CD4-positive, alpha-beta T cell (primary cell): ENCODE measurements around the gene NEK9. TPM values are rescaled to one million over a fixed set of nuclear protein-coding genes. Genes with fewer than 3 reads are reported as not detected.

ENCODE experiments used
- ATAC-seq: fragments of 200-7000 bp; cut with Tn5 transposase; one replicate; pipeline ENCODE4 v1.10.0; 2022; ENCODE audit warnings: mild to moderate bottlenecking; ENCODE audit not compliant: poor library complexity
- CTCF ChIA-PET: fragments of 350-600 bp; sonication (Branson Sonifier 250); formaldehyde crosslinking; loops from one replicate; lab custom pipeline; 2021; ENCODE audit warnings: antibody characterized with exemption, inconsistent platforms; lab: Charles Lee
- POLR2A ChIA-PET: fragments of 350-600 bp; sonication (Branson Sonifier 250); formaldehyde crosslinking; loops from one replicate; lab custom pipeline; 2021; ENCODE audit warnings: antibody characterized with exemption, inconsistent platforms; lab: Charles Lee
- DNase-seq, 14 experiments: peaks; one replicate each; pipeline ENCODE4 v3.0.0-alpha.2; 2013 to 2020; ENCODE audit warnings: mixed read lengths in 2 of 14
- H3K27ac ChIP-seq, 2 donors: one replicate each; pipeline versions ENCODE4 v1.5.1 to v1.7.0; 2013; ENCODE audit warnings: low read length in 2 of 2, low read depth in 1 of 2, mild to moderate bottlenecking in 1 of 2
- H3K27me3 ChIP-seq, 2 experiments: 1 replicate in 1 of 2; 2 replicates in 1 of 2; pipeline versions ENCODE4 v1.6.1 to v1.7.0; 2013; ENCODE audit warnings: low read length in 2 of 2, control low read depth in 1 of 2, mild to moderate bottlenecking in 1 of 2, moderate library complexity in 1 of 2; ENCODE audit not compliant: insufficient read depth in 2 of 2, control insufficient read depth in 1 of 2
- H3K36me3 ChIP-seq: one replicate; pipeline ENCODE4 v1.6.1; 2013; ENCODE audit warnings: low read length, control low read depth; ENCODE audit not compliant: insufficient read depth
- H3K4me1 ChIP-seq: one replicate; pipeline ENCODE4 v1.6.1; 2013; ENCODE audit warnings: low read length, control low read depth; ENCODE audit not compliant: insufficient read depth
- H3K4me3 ChIP-seq: one replicate; pipeline ENCODE4 v1.5.1; 2013; ENCODE audit warnings: mild to moderate bottlenecking, low read length, moderate library complexity
- H3K9me3 ChIP-seq, 2 experiments: 1 replicate in 1 of 2; 2 replicates in 1 of 2; pipeline versions ENCODE4 v1.6.1 to v1.7.0; 2013; ENCODE audit warnings: low read length in 2 of 2, mild to moderate bottlenecking in 2 of 2, control low read depth in 1 of 2, moderate library complexity in 1 of 2; ENCODE audit not compliant: control insufficient read depth in 1 of 2, insufficient read depth in 1 of 2
- H3K27ac Mint-ChIP-seq: one replicate; pipeline ENCODE4 v1.8.0; 2020; ENCODE audit warnings: mixed read lengths
- H3K27me3 Mint-ChIP-seq: one replicate; pipeline ENCODE4 v1.8.0; 2021; ENCODE audit warnings: mixed read lengths
- H3K36me3 Mint-ChIP-seq: one replicate; pipeline ENCODE4 v1.8.0; 2021; ENCODE audit warnings: low read depth, mixed read lengths
- H3K4me1 Mint-ChIP-seq: one replicate; pipeline ENCODE4 v1.8.0; 2021; ENCODE audit warnings: low read depth, mixed read lengths
- H3K4me3 Mint-ChIP-seq: one replicate; pipeline ENCODE4 v1.8.0; 2020; ENCODE audit warnings: mild to moderate bottlenecking, mixed read lengths
- H3K9me3 Mint-ChIP-seq: one replicate; pipeline ENCODE4 v1.8.0; 2020; ENCODE audit warnings: mixed read lengths
- CTCF ChIP-seq: fragments of 200-600 bp; IDR thresholded peaks from one replicate; pipeline ENCODE4 v1.8.0; 2022; ENCODE audit warnings: antibody characterized with exemption, mild to moderate bottlenecking
- intact Hi-C, 2 experiments: fragments of 100-400 bp; cut with DNase I in 1 of 2; cut with micrococcal nuclease in 1 of 2; formaldehyde crosslinking; loops; one replicate each; pipeline versions ENCODE4 v1.15.1 to v1.9.0; 2023 to 2025; cut with DNase I, micrococcal nuclease
- total RNA-seq, 174 experiments: library from RNA in 2 of 174; stranded (reverse) in 2 of 174; gene quantifications; one replicate each; pipeline ENCODE4 v1.2.3 and lab custom pipeline; 2021 to 2026

Gene NEK9
- total RNA-seq, 2 experiments from 2014 or later, result 53.5 to 54.1 TPM

GRCh38 chr14:75030147-75030546 is 96.7 kb downstream of the NEK9 start:
- Histone ChIP-seq H3K9me3 (no peaks in the 10 kb centered on the region), H3K4me1 (no peaks in the 10 kb centered on the region), H3K36me3 (peaks cover 51% of the 10 kb centered on the region), H3K4me3 (no peak overlapping the region), H3K27ac (no peak overlapping the region), H3K27me3 (no peaks in the 10 kb centered on the region)
- TF ChIP-seq CTCF, result no peak
- Mint-ChIP-seq H3K4me1 (no peaks in the 10 kb centered on the region), H3K9me3 (no peaks in the 10 kb centered on the region), H3K27me3 (no peaks in the 10 kb centered on the region), H3K4me3 (no peak overlapping the region), H3K27ac (no peak overlapping the region), H3K36me3 (peaks cover 57% of the 10 kb centered on the region)
- CTCF ChIA-PET, result no interaction called here
- DNase-seq (no peak), ATAC-seq (no peak)
- intact Hi-C loops, result no loop called here
- POLR2A ChIA-PET, result no interaction called here

Other genes with a start within 250 kb of the NEK9 start
- gene DLST, start 245.1 kb downstream of the NEK9 start, total RNA-seq, result 100 to 1,000 TPM; 162 to 170 TPM
- 10 to 100 TPM; 12.5 to 12.7 TPM for gene RPS6KL1, start 203.8 kb downstream of the NEK9 start, total RNA-seq
- under 1 TPM in 1 of 2 experiments, not detected in 1; 0.11 TPM for gene PGF, start 171.5 kb downstream of the NEK9 start, total RNA-seq
- gene EIF2B2, start 124.1 kb downstream of the NEK9 start, total RNA-seq, result 10 to 100 TPM; 21.0 to 24.2 TPM
- gene MLH3, start 75.6 kb downstream of the NEK9 start, total RNA-seq, result 10 to 100 TPM; 13.2 to 14.4 TPM
- gene ACYP1, start 63.0 kb downstream of the NEK9 start, total RNA-seq, result 1 to 10 TPM; 7.9 to 9.4 TPM
- gene ZC2HC1C, start 57.4 kb downstream of the NEK9 start, total RNA-seq, result under 1 TPM; 0.22 to 0.30 TPM
- 100 to 1,000 TPM; 153 to 156 TPM for gene TMED10, start 49.6 kb upstream of the NEK9 start, total RNA-seq
- gene FOS, start 151.8 kb upstream of the NEK9 start, total RNA-seq, result 1,000 to 10,000 TPM; 1,565 to 1,685 TPM